OCI-LY1 (cell line): Measurements from ENCODE around the gene NAT14.

Experiments used
- H2AFZ ChIP-seq: fragments of 200-600 bp; sonication (generic), shearing (Covaris generic); 2 replicates; pipeline ENCODE4 v1.6.0; 2014; ENCODE audit warnings: antibody characterized with exemption, mild to moderate bottlenecking, low read length
- H3F3A ChIP-seq: fragments of 200-600 bp; sonication (generic), shearing (Covaris generic); 2 replicates; pipeline ENCODE4 v1.6.0; 2014; ENCODE audit warnings: mild to moderate bottlenecking, antibody characterized with exemption, low read length, moderate library complexity; ENCODE audit not compliant: insufficient read depth
- H3K27ac ChIP-seq: fragments of 200-600 bp; sonication (generic); 2 replicates; pipeline ENCODE4 v1.5.1; 2014; ENCODE audit warnings: low read length, mixed run types, mild to moderate bottlenecking, low read depth; ENCODE audit not compliant: poor library complexity, severe bottlenecking
- H3K27me3 ChIP-seq: fragments of 200-600 bp; sonication (generic); 2 replicates; pipeline ENCODE4 v1.6.0; 2014; ENCODE audit warnings: antibody characterized with exemption, mild to moderate bottlenecking, low read length, moderate library complexity; ENCODE audit not compliant: insufficient read depth
- H3K36me3 ChIP-seq: fragments of 200-600 bp; sonication (generic); 2 replicates; pipeline ENCODE4 v1.6.1; 2014; ENCODE audit warnings: mild to moderate bottlenecking, antibody characterized with exemption, low read length, moderate library complexity, mixed read lengths; ENCODE audit not compliant: insufficient read depth
- H3K4me1 ChIP-seq: fragments of 200-600 bp; sonication (generic); 2 replicates; pipeline ENCODE4 v1.5.1; 2014; ENCODE audit warnings: mild to moderate bottlenecking, low read length, moderate library complexity; ENCODE audit not compliant: insufficient read depth, severe bottlenecking
- H3K4me2 ChIP-seq: fragments of 200-600 bp; sonication (generic), shearing (Covaris generic); 2 replicates; pipeline ENCODE4 v1.6.1; 2014; ENCODE audit warnings: low read length
- H3K4me3 ChIP-seq: fragments of 200-600 bp; sonication (generic); 2 replicates; pipeline ENCODE4 v1.5.1; 2014; ENCODE audit warnings: low read length, low read depth, mild to moderate bottlenecking, mixed read lengths; ENCODE audit not compliant: poor library complexity, severe bottlenecking
- H3K79me2 ChIP-seq: fragments of 200-600 bp; shearing (Covaris generic); 2 replicates; pipeline ENCODE4 v1.6.1; 2016; ENCODE audit warnings: mixed run types, low read length, mixed read lengths; ENCODE audit not compliant: insufficient read depth
- H3K9ac ChIP-seq: fragments of 200-600 bp; sonication (generic), shearing (Covaris generic); 2 replicates; pipeline ENCODE4 v1.6.1; 2014; ENCODE audit warnings: mild to moderate bottlenecking, low read length, mixed read lengths
- H3K9me2 ChIP-seq: fragments of 200-600 bp; sonication (generic), shearing (Covaris generic); 2 replicates; pipeline ENCODE4 v1.6.1; 2014; ENCODE audit warnings: low read depth, mild to moderate bottlenecking, low read length, mixed read lengths
- H3K9me3 ChIP-seq: fragments of 200-600 bp; shearing (Covaris generic); 2 replicates; pipeline ENCODE4 v1.6.1; 2014; ENCODE audit warnings: low read length, mixed read lengths
- H4K20me1 ChIP-seq: fragments of 200-600 bp; sonication (generic), shearing (Covaris generic); 2 replicates; pipeline ENCODE4 v1.6.0; 2016; ENCODE audit warnings: mild to moderate bottlenecking, low read length; ENCODE audit not compliant: insufficient read depth
- CTCF ChIP-seq: fragments of 200-600 bp; sonication (generic), shearing (Covaris generic); IDR thresholded peaks from 2 replicates; pipeline ENCODE4 v1.5.1; 2017; ENCODE audit warnings: mild to moderate bottlenecking, antibody characterized with exemption, low read length, moderate library complexity, mixed read lengths
- EZH2 ChIP-seq: fragments of 200-600 bp; sonication (generic), shearing (Covaris generic); IDR thresholded peaks from 2 replicates; pipeline ENCODE4 v1.8.0; 2017; ENCODE audit warnings: borderline replicate concordance, mixed run types, mild to moderate bottlenecking, antibody characterized with exemption, low read length, moderate library complexity, mixed read lengths

Gene NAT14

GRCh38 chr19:55474269-55475265 is 10.4 kb upstream of the NAT14 start:
- H3K9me3 ChIP-seq = no peaks in the 10 kb centered on the region
- no peaks in the 10 kb centered on the region for H3K79me2 ChIP-seq
- no peaks in the 10 kb centered on the region for H3F3A ChIP-seq
- H3K4me2 ChIP-seq = no peak overlapping the region
- H3K9me2 ChIP-seq = no peaks in the 10 kb centered on the region
- H3K27ac ChIP-seq = no peak overlapping the region
- H4K20me1 ChIP-seq = no peaks in the 10 kb centered on the region
- no peaks in the 10 kb centered on the region for H3K36me3 ChIP-seq
- H3K9ac ChIP-seq = no peak overlapping the region
- no peak overlapping the region for H3K4me3 ChIP-seq
- H2AFZ ChIP-seq = no peak overlapping the region
- peaks cover 17% of the 10 kb centered on the region for H3K4me1 ChIP-seq
- TF ChIP-seq EZH2 (no peak), CTCF (no peak)
- no peaks in the 10 kb centered on the region for H3K27me3 ChIP-seq

- Histone ChIP-seq H3K4me2 (peak within 1 kb of the TSS; percentile 73), H2AFZ (0 out of 2 replicates have a peak within 1 kb of the TSS, but pooled peaks have one; percentile 7), H3K79me2 (no peaks in the 10 kb centered on the region), H3K9me3 (no peaks in the 10 kb centered on the region), H3K36me3 (no peaks in the 10 kb centered on the region), H4K20me1 (no peaks in the 10 kb centered on the region), H3K27me3 (no peaks in the 10 kb centered on the region), H3F3A (no peaks in the 10 kb centered on the region), H3K9ac (peak within 1 kb of the TSS; percentile 74), H3K4me3 (peak within 1 kb of the TSS; percentile 67), H3K9me2 (no peaks in the 10 kb centered on the region), H3K27ac (peak within 1 kb of the TSS; percentile 10), H3K4me1 (peaks cover 17% of the 10 kb centered on the region)
- TF ChIP-seq CTCF (no peak), EZH2 (no peak)
Observed at GRCh38 chr19:55476100-55476775, 8.8 kb upstream of the NAT14 start, which contains the start of gene ZNF628. ZNF628 (plus strand) TSS chr19:55476617; CDS start chr19:55479911, 3,294 bp downstream.

GRCh38 chr19:55477905-55478304 is 7.1 kb upstream of the NAT14 start:
- peak overlapping the region; percentile 60 for H3K4me2 ChIP-seq
- no peaks in the 10 kb centered on the region for H4K20me1 ChIP-seq
- H3K4me1 ChIP-seq = peaks cover 17% of the 10 kb centered on the region
- H3K4me3 ChIP-seq = peak overlapping the region; percentile 67
- no peaks in the 10 kb centered on the region for H3F3A ChIP-seq
- no peaks in the 10 kb centered on the region for H3K9me2 ChIP-seq
- TF ChIP-seq CTCF = no peak
- H3K27me3 ChIP-seq = no peaks in the 10 kb centered on the region
- no peaks in the 10 kb centered on the region for H3K79me2 ChIP-seq
- peak overlapping the region; percentile 50; the same call in 1 of the 2 replicates for H3K9ac ChIP-seq
- no peaks in the 10 kb centered on the region for H3K36me3 ChIP-seq
- no peaks in the 10 kb centered on the region for H3K9me3 ChIP-seq
- no peak overlapping the region for H2AFZ ChIP-seq
- no peak overlapping the region for H3K27ac ChIP-seq
